ENCODE measurements around the gene HTR6. TPM values are rescaled to one million over a fixed set of nuclear protein-coding genes. Genes with fewer than 3 reads are reported as not detected.
A peak's percentile ranks its signal among the peaks of the same experiment; 100 is the strongest.

HTR6 gene
- total RNA-seq, 1 donor from 2014 or later: 0.11 TPM

- TF ChIP-seq EZH2 (IDR thresholded peaks at IDR 0.05; ENCODE audit: insufficient read depth, low read length): no peak
- no peak for TF ChIP-seq CTCF (IDR thresholded peaks at IDR 0.05; ENCODE audit: insufficient read depth, low read depth, low read length)
- no peak overlapping the region for H3K4me3 Mint-ChIP-seq (ENCODE audit: unreplicated experiment)
- H3K9ac ChIP-seq (ENCODE audit: low read length): no peak overlapping the region
Observed at GRCh38 chr1:19617376-19617775, 47.3 kb upstream of the HTR6 start.

GRCh38 chr1:19618428-19618827, 46.2 kb upstream of the HTR6 start:
- Histone ChIP-seq H3K79me2 (ENCODE audit: insufficient read depth, low read length) (peaks cover 56% of the 10 kb centered on the region), H4K20me1 (ENCODE audit: insufficient read depth, low read length) (peaks cover 67% of the 10 kb centered on the region), H3K9ac (ENCODE audit: low read length) (no peak overlapping the region), H3K4me2 (ENCODE audit: low read length) (no peak overlapping the region), H3K27me3 (ENCODE audit: insufficient read depth, low read length) (no peaks in the 10 kb centered on the region), H3K9me3 (ENCODE audit: insufficient read depth, low read depth, low read length) (no peaks in the 10 kb centered on the region), H3K27ac (ENCODE audit: low read depth, low read length) (no peak overlapping the region), H2AFZ (ENCODE audit: low read depth, low read length) (no peak overlapping the region), H3K36me3 (ENCODE audit: insufficient read depth, low read length) (peaks cover 4% of the 10 kb centered on the region), H3K4me1 (ENCODE audit: insufficient read depth, low read length) (peaks cover 5% of the 10 kb centered on the region), H3K4me3 (ENCODE audit: insufficient read depth, low read depth, low read length) (no peak overlapping the region)
- H3K9me3 Mint-ChIP-seq (ENCODE audit: unreplicated experiment): no peaks in the 10 kb centered on the region
- H3K36me3 Mint-ChIP-seq (ENCODE audit: low read depth, unreplicated experiment): peaks cover 9% of the 10 kb centered on the region
- no peak overlapping the region for H3K27ac Mint-ChIP-seq (ENCODE audit: unreplicated experiment)
- no peaks in the 10 kb centered on the region for H3K27me3 Mint-ChIP-seq (ENCODE audit: low read depth, unreplicated experiment)
- no peak for DNase-seq (ENCODE audit: low read depth)
- TF ChIP-seq EZH2 (IDR thresholded peaks at IDR 0.05; ENCODE audit: insufficient read depth, low read length) (no peak), CTCF (IDR thresholded peaks at IDR 0.05; ENCODE audit: insufficient read depth, low read depth, low read length) (no peak)
- peaks cover 23% of the 10 kb centered on the region for H3K4me1 Mint-ChIP-seq (ENCODE audit: low read depth, unreplicated experiment)
- no peak for FAIRE-seq
- no peak overlapping the region for H3K4me3 Mint-ChIP-seq (ENCODE audit: unreplicated experiment)

More at GRCh38 chr1:19617376-19617775, 47.3 kb upstream of the HTR6 start:
- Mint-ChIP-seq H3K4me1 (ENCODE audit: low read depth, unreplicated experiment) (peaks cover 18% of the 10 kb centered on the region), H3K27ac (ENCODE audit: unreplicated experiment) (no peak overlapping the region), H3K9me3 (ENCODE audit: unreplicated experiment) (no peaks in the 10 kb centered on the region), H3K36me3 (ENCODE audit: low read depth, unreplicated experiment) (peaks cover 7% of the 10 kb centered on the region), H3K27me3 (ENCODE audit: low read depth, unreplicated experiment) (no peaks in the 10 kb centered on the region)
- Histone ChIP-seq H3K79me2 (ENCODE audit: insufficient read depth, low read length) (peaks cover 63% of the 10 kb centered on the region), H3K9me3 (ENCODE audit: insufficient read depth, low read depth, low read length) (no peaks in the 10 kb centered on the region), H2AFZ (ENCODE audit: low read depth, low read length) (no peak overlapping the region), H3K4me3 (ENCODE audit: insufficient read depth, low read depth, low read length) (no peak overlapping the region), H3K27me3 (ENCODE audit: insufficient read depth, low read length) (no peaks in the 10 kb centered on the region), H3K36me3 (ENCODE audit: insufficient read depth, low read length) (peaks cover 4% of the 10 kb centered on the region), H3K4me2 (ENCODE audit: low read length) (no peak overlapping the region), H3K4me1 (ENCODE audit: insufficient read depth, low read length) (peaks cover 5% of the 10 kb centered on the region), H3K27ac (ENCODE audit: low read depth, low read length) (no peak overlapping the region), H4K20me1 (ENCODE audit: insufficient read depth, low read length) (peaks cover 72% of the 10 kb centered on the region)
- DNase-seq (ENCODE audit: low read depth): no peak
- FAIRE-seq: no peak

- H3K36me3 ChIP-seq (ENCODE audit: insufficient read depth, low read length): peaks cover 7% of the 10 kb centered on the region
- no peak overlapping the region for H3K27ac ChIP-seq (ENCODE audit: low read depth, low read length)
- no peak overlapping the region for H2AFZ ChIP-seq (ENCODE audit: low read depth, low read length)
- no peaks in the 10 kb centered on the region for H3K27me3 Mint-ChIP-seq (ENCODE audit: low read depth, unreplicated experiment)
- TF ChIP-seq CTCF (IDR thresholded peaks at IDR 0.05; ENCODE audit: insufficient read depth, low read depth, low read length) (no peak), EZH2 (IDR thresholded peaks at IDR 0.05; ENCODE audit: insufficient read depth, low read length) (no peak)
- peaks cover 65% of the 10 kb centered on the region for H4K20me1 ChIP-seq (ENCODE audit: insufficient read depth, low read length)
- H3K4me1 Mint-ChIP-seq (ENCODE audit: low read depth, unreplicated experiment): peaks cover 26% of the 10 kb centered on the region
- H3K9ac ChIP-seq (ENCODE audit: low read length): no peak overlapping the region
- H3K4me2 ChIP-seq (ENCODE audit: low read length): no peak overlapping the region
- no peaks in the 10 kb centered on the region for H3K9me3 Mint-ChIP-seq (ENCODE audit: unreplicated experiment)
- H3K4me1 ChIP-seq (ENCODE audit: insufficient read depth, low read length): peaks cover 5% of the 10 kb centered on the region
- no peak for DNase-seq (ENCODE audit: low read depth)
- H3K27ac Mint-ChIP-seq (ENCODE audit: unreplicated experiment): no peak overlapping the region
- no peaks in the 10 kb centered on the region for H3K27me3 ChIP-seq (ENCODE audit: insufficient read depth, low read length)
- peaks cover 9% of the 10 kb centered on the region for H3K36me3 Mint-ChIP-seq (ENCODE audit: low read depth, unreplicated experiment)
- peak overlapping the region; percentile 15 for H3K4me3 Mint-ChIP-seq (ENCODE audit: unreplicated experiment)
- peaks cover 51% of the 10 kb centered on the region for H3K79me2 ChIP-seq (ENCODE audit: insufficient read depth, low read length)
- no peak for FAIRE-seq
- H3K4me3 ChIP-seq (ENCODE audit: insufficient read depth, low read depth, low read length): no peak overlapping the region
- H3K9me3 ChIP-seq (ENCODE audit: insufficient read depth, low read depth, low read length): no peaks in the 10 kb centered on the region
Observed at GRCh38 chr1:19619697-19620384, 44.8 kb upstream of the HTR6 start.

All from astrocyte (in vitro differentiated cells and primary cell).